Chondrocyte (in vitro differentiated cells): ENCODE data around the gene USP15. TPM values are rescaled to one million over a fixed set of nuclear protein-coding genes. Genes with fewer than 3 reads are reported as not detected.

Experiments used
- DNase-seq: peaks from one replicate; pipeline ENCODE4 v3.0.0; 2021; ENCODE audit warnings: mixed read lengths, low spot score
- H3K27ac Mint-ChIP-seq: one replicate; pipeline ENCODE4 v1.8.0; 2021; ENCODE audit warnings: mild to moderate bottlenecking, moderate library complexity, mixed read lengths; ENCODE audit not compliant: unreplicated experiment
- H3K27me3 Mint-ChIP-seq: 2 replicates; pipeline ENCODE4 v1.8.0; 2021; ENCODE audit warnings: low read depth, mixed read lengths
- H3K36me3 Mint-ChIP-seq: 2 replicates; pipeline ENCODE4 v1.8.0; 2021; ENCODE audit warnings: low read depth, mixed read lengths
- H3K4me1 Mint-ChIP-seq: 2 replicates; pipeline ENCODE4 v1.8.0; 2021; ENCODE audit warnings: low read depth, mild to moderate bottlenecking, mixed read lengths
- H3K4me3 Mint-ChIP-seq: one replicate; pipeline ENCODE4 v1.8.0; 2021; ENCODE audit warnings: mild to moderate bottlenecking, moderate library complexity, mixed read lengths; ENCODE audit not compliant: unreplicated experiment
- H3K9me3 Mint-ChIP-seq: 2 replicates; pipeline ENCODE4 v1.8.0; 2021; ENCODE audit warnings: low read depth, mixed read lengths
- total RNA-seq: library from RNA; stranded (reverse); gene quantifications from 3 replicates; pipeline ENCODE4 v1.2.1, GENCODE V29; 2021
- TF ChIP-seq, protein P1 (sequence below): fragments of 200-600 bp; sonication (generic); IDR thresholded peaks from 2 replicates; pipeline ENCODE4 v1.5.0; 2021; ENCODE audit warnings: antibody characterized with exemption, mild to moderate bottlenecking, moderate library complexity

USP15 gene
- total RNA-seq, 1 donor from 2014 or later = 48.2 TPM

DNA sequence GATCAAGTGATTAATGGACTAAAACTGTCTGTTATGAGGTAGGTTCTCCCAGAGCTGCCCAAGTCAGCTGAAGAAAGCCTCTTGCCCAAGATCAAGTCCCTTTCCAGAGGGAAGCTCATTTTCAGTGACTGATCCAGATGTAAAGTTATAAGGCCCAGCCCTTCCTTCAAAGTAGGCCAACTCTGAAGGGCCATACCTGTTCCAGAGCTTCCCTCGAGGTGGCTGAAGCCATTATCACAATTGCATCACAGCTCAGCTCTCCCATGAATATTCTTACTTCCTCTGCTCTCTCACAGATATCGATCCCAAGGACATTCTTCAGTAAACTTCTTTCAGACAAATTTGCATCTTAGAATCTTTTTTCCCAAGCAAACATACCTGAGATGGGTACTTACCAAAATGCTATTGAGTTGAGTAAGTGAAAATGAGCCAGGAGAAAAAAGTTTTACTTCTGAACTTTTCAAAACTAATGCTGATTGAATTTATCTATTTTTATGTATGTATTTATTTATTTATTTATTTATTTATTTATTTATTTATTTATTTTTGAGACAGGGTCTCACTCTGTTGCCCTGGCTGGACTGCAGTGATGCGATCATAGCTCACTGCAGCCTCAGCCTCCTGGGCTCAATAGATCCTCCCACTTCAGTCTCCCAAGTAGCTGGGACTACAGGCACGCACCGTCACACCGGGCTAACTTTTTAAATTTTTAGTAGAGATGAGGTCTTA lies 42.6 kb upstream of the USP15 start:
- no peak for DNase-seq
- no peak overlapping the region for H3K4me3 Mint-ChIP-seq
- no peak overlapping the region for H3K27ac Mint-ChIP-seq
- TF ChIP-seq, protein P1, sequence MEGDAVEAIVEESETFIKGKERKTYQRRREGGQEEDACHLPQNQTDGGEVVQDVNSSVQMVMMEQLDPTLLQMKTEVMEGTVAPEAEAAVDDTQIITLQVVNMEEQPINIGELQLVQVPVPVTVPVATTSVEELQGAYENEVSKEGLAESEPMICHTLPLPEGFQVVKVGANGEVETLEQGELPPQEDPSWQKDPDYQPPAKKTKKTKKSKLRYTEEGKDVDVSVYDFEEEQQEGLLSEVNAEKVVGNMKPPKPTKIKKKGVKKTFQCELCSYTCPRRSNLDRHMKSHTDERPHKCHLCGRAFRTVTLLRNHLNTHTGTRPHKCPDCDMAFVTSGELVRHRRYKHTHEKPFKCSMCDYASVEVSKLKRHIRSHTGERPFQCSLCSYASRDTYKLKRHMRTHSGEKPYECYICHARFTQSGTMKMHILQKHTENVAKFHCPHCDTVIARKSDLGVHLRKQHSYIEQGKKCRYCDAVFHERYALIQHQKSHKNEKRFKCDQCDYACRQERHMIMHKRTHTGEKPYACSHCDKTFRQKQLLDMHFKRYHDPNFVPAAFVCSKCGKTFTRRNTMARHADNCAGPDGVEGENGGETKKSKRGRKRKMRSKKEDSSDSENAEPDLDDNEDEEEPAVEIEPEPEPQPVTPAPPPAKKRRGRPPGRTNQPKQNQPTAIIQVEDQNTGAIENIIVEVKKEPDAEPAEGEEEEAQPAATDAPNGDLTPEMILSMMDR = no peak
- H3K36me3 Mint-ChIP-seq = no peaks in the 10 kb centered on the region
- H3K9me3 Mint-ChIP-seq = no peaks in the 10 kb centered on the region
- peaks cover 26% of the 10 kb centered on the region for H3K27me3 Mint-ChIP-seq
- no peaks in the 10 kb centered on the region for H3K4me1 Mint-ChIP-seq

DNA sequence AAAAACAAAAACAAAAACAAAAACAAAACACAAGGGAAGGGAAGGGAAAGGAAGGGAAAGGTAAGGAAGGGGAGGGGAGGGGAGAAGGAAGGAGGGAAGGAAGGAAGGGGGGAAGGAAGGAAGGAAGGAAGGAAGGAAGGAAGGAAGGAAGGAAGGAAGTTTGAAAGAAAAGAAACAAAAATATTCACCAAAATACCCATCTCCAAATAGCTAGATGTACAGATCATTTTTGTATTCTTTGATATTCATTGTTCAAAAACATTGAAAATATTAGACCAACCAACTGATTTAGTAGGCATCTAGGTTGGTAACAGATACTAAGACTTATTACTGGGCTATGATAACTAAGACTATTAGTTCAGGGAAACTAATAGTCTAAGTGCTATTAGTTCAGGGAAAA lies 39.1 kb upstream of the USP15 start:
- DNase-seq = no peak
- Mint-ChIP-seq H3K27me3 (peaks cover 18% of the 10 kb centered on the region), H3K36me3 (no peaks in the 10 kb centered on the region), H3K4me1 (no peaks in the 10 kb centered on the region), H3K27ac (no peak overlapping the region), H3K4me3 (no peak overlapping the region), H3K9me3 (no peaks in the 10 kb centered on the region)
- TF ChIP-seq, protein P1 = no peak

DNA sequence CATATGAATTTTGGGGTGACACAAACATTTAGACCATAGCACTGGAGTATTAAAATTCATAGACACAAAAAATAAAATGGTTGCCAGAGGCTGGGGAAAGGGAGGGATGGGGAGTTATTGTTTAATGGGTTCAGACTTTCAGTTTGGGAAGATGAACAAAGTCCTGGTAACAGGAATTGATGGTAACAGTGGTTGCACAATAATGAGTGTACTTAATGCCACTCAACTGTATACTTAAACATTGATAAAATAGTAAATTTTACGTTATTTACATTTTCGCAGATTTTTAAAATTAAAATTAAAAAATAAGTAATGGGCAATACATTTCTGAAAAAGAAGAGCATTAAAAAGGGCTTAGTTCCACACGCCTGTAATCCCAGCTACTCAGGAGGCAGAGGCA lies 35.6 kb upstream of the USP15 start:
- H3K36me3 Mint-ChIP-seq = no peaks in the 10 kb centered on the region
- peaks cover 21% of the 10 kb centered on the region for H3K27me3 Mint-ChIP-seq
- no peaks in the 10 kb centered on the region for H3K9me3 Mint-ChIP-seq
- H3K4me1 Mint-ChIP-seq = no peaks in the 10 kb centered on the region
- H3K4me3 Mint-ChIP-seq = no peak overlapping the region
- no peak for DNase-seq
- H3K27ac Mint-ChIP-seq = no peak overlapping the region
- TF ChIP-seq, protein P1 = no peak

DNA sequence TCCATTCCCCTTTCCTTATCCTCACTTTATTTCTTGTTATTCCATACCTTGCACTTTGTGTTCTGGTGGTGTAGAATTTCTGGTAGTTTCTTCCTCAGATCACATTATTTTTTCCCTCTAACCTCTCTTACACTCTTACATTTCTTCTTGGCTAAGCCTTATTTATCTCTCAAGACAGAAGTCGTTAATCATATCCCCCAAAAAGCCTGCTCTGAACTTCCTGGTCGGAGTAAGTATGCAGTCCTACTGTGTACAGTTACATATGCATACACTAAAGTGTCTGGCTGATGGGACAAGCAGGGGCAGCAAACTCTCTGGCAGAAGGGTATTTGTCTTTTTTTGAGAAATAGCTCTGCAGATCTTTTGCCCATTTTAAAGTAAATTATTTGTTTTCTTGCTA lies 33.1 kb upstream of the USP15 start:
- H3K4me1 Mint-ChIP-seq = no peaks in the 10 kb centered on the region
- H3K9me3 Mint-ChIP-seq = peaks cover 3% of the 10 kb centered on the region
- H3K36me3 Mint-ChIP-seq = peaks cover under 1% of the 10 kb centered on the region
- no peak for DNase-seq
- H3K27ac Mint-ChIP-seq = no peak overlapping the region
- TF ChIP-seq, protein P1 = no peak
- H3K4me3 Mint-ChIP-seq = no peak overlapping the region
- peaks cover 21% of the 10 kb centered on the region for H3K27me3 Mint-ChIP-seq

DNA sequence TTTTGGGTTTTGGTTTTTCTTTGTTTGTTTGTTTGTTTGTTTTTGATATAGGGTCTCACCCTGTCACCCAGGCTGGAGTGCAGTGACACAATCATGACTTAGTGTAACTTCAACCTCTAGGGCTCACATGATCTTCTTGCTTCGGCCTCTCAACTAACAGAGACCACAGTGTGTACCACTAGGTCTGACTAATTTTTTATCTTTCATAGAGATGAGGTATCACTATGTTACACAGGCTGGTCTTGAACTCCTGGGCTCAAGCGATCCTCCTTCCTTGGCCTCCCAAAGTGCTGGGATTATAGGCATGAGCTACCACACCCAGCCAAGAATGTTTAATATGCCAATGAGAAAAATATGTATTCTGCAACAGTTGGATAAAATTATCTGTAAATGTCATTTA lies 29.6 kb upstream of the USP15 start:
- Mint-ChIP-seq H3K27me3 (peaks cover 19% of the 10 kb centered on the region), H3K36me3 (peaks cover 2% of the 10 kb centered on the region), H3K4me1 (no peaks in the 10 kb centered on the region), H3K9me3 (peaks cover 5% of the 10 kb centered on the region), H3K4me3 (no peak overlapping the region), H3K27ac (no peak overlapping the region)
- DNase-seq = no peak
- TF ChIP-seq, protein P1 = no peak
